Esophagus muscularis mucosa (tissue), 4 donors: ENCODE results near the gene PLD1. TPM values are rescaled to one million over a fixed set of nuclear protein-coding genes. Genes with fewer than 3 reads are reported as not detected.

Experiments used
- DNase-seq: peaks from one replicate; pipeline ENCODE4 v3.0.0-alpha.2; 2017; ENCODE audit errors: extremely low spot score
- H3K27ac ChIP-seq, 4 donors: fragments of 200-600 bp; sonication (generic); replicated peaks in 1 of 4; 1 replicate in 3 of 4; 2 replicates in 1 of 4; pipeline ENCODE4 v1.5.1; 2016 to 2019; ENCODE audit warnings: mild to moderate bottlenecking in 1 of 4
- H3K27me3 ChIP-seq, 4 donors: fragments of 200-600 bp; sonication (generic); one replicate each; pipeline versions ENCODE4 v1.5.1 to v1.6.0; 2016 to 2019
- H3K36me3 ChIP-seq, 4 donors: fragments of 200-600 bp; sonication (generic); one replicate each; pipeline ENCODE4 v1.5.1; 2016 to 2019
- H3K4me1 ChIP-seq, 4 donors: fragments of 200-600 bp; sonication (generic); one replicate each; pipeline ENCODE4 v1.5.1; 2016 to 2019
- H3K4me3 ChIP-seq, 4 donors: fragments of 200-600 bp; sonication (generic); 1 replicate in 2 of 4; 2 replicates in 2 of 4; pipeline ENCODE4 v1.5.1; 2016 to 2019; ENCODE audit warnings: mild to moderate bottlenecking in 4 of 4, moderate library complexity in 1 of 4
- H3K9me3 ChIP-seq, 4 donors: fragments of 200-600 bp; sonication (generic); 1 replicate in 3 of 4; 2 replicates in 1 of 4; pipeline ENCODE4 v1.5.1; 2016 to 2019
- EP300 ChIP-seq: sonication (generic); formaldehyde crosslinking; IDR thresholded peaks from one replicate; pipeline ENCODE4 v1.6.1; 2017; ENCODE audit warnings: antibody characterized with exemption
- POLR2A ChIP-seq: fragments of 450-650 bp; IDR thresholded peaks from one replicate; pipeline ENCODE4 v1.6.1; 2017; ENCODE audit warnings: antibody characterized with exemption, moderate library complexity, mild to moderate bottlenecking, low read depth
- POLR2AphosphoS5 ChIP-seq, 2 donors: sonication (generic); formaldehyde crosslinking; IDR thresholded peaks; one replicate each; pipeline ENCODE4 v1.6.1; 2017; ENCODE audit warnings: antibody characterized with exemption in 2 of 2
- WGBS: methylation state at CpG from one replicate; pipeline ENCODE4 v1.1.5; 2018; 5-methylcytosine and 5-hydroxymethylcytosine counted together
- intact Hi-C: fragments of 100-400 bp; cut with DNase I; formaldehyde crosslinking; loops from one replicate; pipeline ENCODE4 v1.15.1; 2023
- total RNA-seq, 4 donors: library from RNA; depleted of rRNA; stranded (reverse); fragments of >200 nt; gene quantifications; one replicate each; pipeline versions ENCODE4 v1.1.0 to v1.2.1, GENCODE V29; 2016
- TF ChIP-seq, protein P1 (sequence below), 3 experiments: fragments of 200-600 bp in 2 of 3; fragments of 450-650 bp in 1 of 3; sonication (generic) in 2 of 3; IDR thresholded peaks; one replicate each; pipeline ENCODE4 v1.5.1; 2017 to 2019; ENCODE audit warnings: antibody characterized with exemption in 3 of 3, mild to moderate bottlenecking in 2 of 3, moderate library complexity in 1 of 3

The PLD1 gene
- total RNA-seq, 4 donors from 2014 or later = 12.4 to 21.1 (median 18.5) TPM

DNA sequence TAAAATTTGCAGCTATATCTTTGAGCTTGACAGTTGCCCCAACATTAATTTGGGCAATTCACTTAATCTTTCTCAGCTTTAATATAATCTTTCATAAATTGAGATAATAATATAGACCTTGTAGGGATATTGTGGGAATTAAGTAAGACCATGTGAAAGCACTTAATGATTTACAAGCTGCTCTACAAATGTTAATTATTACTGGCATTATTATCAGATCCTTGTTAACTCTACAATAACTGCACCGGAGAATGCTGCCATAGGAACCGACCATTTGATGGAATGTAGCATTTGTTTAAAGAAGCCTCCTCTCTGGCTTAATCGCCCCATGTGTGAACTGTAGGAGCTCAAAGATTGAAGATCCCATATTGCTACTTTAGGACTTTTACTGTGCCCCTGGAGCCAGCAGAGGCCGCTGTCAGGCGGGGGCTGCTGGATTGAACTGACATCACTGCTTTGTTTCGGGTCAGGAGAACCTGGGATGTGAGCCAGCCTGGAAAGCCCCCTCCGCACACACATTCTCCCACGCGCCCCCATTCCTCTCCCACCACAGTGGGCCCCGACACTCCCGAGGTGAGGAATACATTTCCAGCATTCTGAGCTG, 195.9 kb downstream of the PLD1 start:
- TF ChIP-seq, protein P1, sequence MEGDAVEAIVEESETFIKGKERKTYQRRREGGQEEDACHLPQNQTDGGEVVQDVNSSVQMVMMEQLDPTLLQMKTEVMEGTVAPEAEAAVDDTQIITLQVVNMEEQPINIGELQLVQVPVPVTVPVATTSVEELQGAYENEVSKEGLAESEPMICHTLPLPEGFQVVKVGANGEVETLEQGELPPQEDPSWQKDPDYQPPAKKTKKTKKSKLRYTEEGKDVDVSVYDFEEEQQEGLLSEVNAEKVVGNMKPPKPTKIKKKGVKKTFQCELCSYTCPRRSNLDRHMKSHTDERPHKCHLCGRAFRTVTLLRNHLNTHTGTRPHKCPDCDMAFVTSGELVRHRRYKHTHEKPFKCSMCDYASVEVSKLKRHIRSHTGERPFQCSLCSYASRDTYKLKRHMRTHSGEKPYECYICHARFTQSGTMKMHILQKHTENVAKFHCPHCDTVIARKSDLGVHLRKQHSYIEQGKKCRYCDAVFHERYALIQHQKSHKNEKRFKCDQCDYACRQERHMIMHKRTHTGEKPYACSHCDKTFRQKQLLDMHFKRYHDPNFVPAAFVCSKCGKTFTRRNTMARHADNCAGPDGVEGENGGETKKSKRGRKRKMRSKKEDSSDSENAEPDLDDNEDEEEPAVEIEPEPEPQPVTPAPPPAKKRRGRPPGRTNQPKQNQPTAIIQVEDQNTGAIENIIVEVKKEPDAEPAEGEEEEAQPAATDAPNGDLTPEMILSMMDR (IDR thresholded peaks at IDR 0.05) = peak; percentile 37 to 59 (median 40)
- TF ChIP-seq POLR2A = no peak
- TF ChIP-seq POLR2AphosphoS5 (IDR thresholded peaks at IDR 0.05) = no peak
- no peak for TF ChIP-seq EP300
- H3K36me3 ChIP-seq = peaks cover 0 to 53% (median 26%) of the 10 kb centered on the region in 4 donors
- H3K27me3 ChIP-seq = no peaks in the 10 kb centered on the region
- WGBS = 38% methylated on average over 11 of the region's 11 CpGs
- no peaks in the 10 kb centered on the region for H3K4me1 ChIP-seq
- no peak overlapping the region for H3K27ac ChIP-seq
- no peak overlapping the region for H3K4me3 ChIP-seq
- intact Hi-C loops = no loop called here
- H3K9me3 ChIP-seq = no peaks in the 10 kb centered on the region
- no peak for DNase-seq

DNA sequence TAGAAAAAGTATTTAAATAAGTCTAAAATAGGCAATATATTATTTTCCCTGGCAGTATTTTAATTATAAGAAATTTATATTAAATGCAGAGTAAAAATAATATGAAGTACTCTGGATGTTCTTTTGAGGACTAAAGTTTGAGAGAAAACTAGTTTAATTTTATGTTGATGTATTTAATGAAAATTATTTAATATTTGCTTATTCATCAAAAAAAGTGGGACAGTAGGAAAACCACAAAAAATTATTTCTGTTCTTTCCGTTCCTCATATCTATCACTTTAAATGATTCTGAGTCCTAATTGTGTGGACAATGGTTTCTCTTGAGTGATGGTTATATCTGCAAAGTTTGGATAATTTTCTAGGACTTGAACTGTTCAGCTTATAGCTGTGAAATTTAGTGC, 202.8 kb downstream of the PLD1 start:
- no peak for DNase-seq
- WGBS = 86% methylated on average over 1 of the region's 1 CpG
- Histone ChIP-seq H3K36me3 (peaks cover 0 to 56% (median 31%) of the 10 kb centered on the region in 4 donors), H3K4me3 (no peak overlapping the region), H3K4me1 (no peaks in the 10 kb centered on the region), H3K27ac (no peak overlapping the region), H3K27me3 (no peaks in the 10 kb centered on the region), H3K9me3 (no peaks in the 10 kb centered on the region)
- TF ChIP-seq EP300 = no peak
- no peak for TF ChIP-seq POLR2AphosphoS5 (IDR thresholded peaks at IDR 0.05)
- no peak for TF ChIP-seq POLR2A
- intact Hi-C loops = no loop called here

DNA sequence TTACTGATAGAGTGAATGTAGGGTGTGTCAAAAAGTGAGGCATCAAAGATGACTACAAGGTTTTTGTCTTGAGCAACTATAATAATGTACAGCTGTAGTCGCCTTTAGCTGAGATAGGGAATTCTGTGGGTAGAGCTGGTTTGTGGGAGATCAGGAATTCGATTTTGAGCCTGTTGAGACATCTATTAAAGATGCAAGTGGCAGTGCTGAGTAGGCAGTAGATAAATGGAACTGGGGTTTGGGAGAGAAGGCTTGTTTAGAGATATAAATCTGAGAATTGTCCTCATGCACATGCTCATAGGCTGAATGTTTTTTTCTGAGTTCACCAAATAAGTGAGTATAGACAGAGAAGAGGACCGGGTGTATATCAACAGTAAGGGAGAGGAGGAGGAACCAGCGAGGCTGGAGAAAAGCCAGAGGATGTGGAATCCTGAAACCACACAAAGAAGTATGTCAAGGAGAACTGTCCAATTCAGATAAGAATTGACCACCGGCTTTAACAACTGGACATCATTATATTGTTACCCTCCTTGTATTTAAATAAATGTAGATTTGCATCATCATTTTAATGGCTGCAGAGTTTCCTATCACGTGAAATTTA, 204.0 kb downstream of the PLD1 start:
- no peaks in the 10 kb centered on the region for H3K9me3 ChIP-seq
- WGBS = 77% methylated on average over 6 of the region's 6 CpGs
- no peaks in the 10 kb centered on the region for H3K4me1 ChIP-seq
- peaks cover 0 to 55% (median 27%) of the 10 kb centered on the region in 4 donors for H3K36me3 ChIP-seq
- no peak overlapping the region for H3K27ac ChIP-seq
- intact Hi-C loops = no loop called here
- TF ChIP-seq EP300 = no peak
- TF ChIP-seq, protein P1 (IDR thresholded peaks at IDR 0.05) = no peak
- TF ChIP-seq POLR2A = no peak
- no peak overlapping the region for H3K4me3 ChIP-seq
- H3K27me3 ChIP-seq = no peaks in the 10 kb centered on the region
- no peak for DNase-seq

DNA sequence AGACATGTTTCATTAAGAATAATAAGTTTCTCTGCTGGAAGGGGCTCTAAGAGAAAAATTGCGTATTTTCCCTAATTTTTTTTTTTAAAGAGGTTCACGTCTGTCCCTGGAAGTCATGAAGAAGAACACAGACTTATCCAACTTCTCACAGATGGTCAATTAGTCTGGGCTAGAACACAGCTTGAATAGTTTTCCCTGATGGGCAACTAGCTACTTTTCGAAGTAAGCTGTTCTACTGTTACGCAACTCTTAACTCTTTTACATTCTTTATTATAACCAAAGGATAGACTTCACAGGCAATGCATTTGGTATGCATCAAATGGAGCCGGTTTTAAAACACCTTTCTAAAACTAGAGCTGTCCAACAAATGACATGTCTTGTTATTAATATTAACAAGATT, 205.9 kb downstream of the PLD1 start:
- no peak for TF ChIP-seq POLR2AphosphoS5 (IDR thresholded peaks at IDR 0.05)
- TF ChIP-seq POLR2A = no peak
- TF ChIP-seq, protein P1 (IDR thresholded peaks at IDR 0.05) = no peak
- TF ChIP-seq EP300 = no peak
- intact Hi-C loops = no loop called here
- DNase-seq = no peak

DNA sequence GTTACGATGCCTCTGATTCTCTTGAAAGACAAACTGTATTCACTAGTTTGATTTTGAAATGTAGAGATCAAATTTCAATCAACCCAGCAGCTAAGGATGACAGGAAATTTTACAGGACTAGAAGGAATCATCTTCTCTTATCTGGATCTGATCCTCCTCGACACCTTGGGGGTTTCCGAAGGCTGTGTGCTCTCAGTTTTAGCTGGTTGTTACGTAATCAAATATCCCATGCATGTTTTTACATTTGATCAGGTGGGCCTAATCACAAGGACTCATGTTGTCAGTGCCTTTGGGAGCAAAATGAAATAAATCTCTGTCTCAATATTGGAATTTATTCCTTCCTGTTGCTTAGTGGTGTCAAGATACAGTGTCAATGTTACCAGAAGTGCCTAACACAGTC, 208.2 kb downstream of the PLD1 start:
- no peak overlapping the region for H3K27ac ChIP-seq
- intact Hi-C loops = no loop called here
- no peaks in the 10 kb centered on the region for H3K27me3 ChIP-seq
- TF ChIP-seq EP300 (no peak), POLR2AphosphoS5 (IDR thresholded peaks at IDR 0.05) (no peak), POLR2A (no peak)
- TF ChIP-seq, protein P1 (IDR thresholded peaks at IDR 0.05) = no peak
- no peak for DNase-seq
- 92% methylated on average over 4 of the region's 4 CpGs for WGBS
- no peaks in the 10 kb centered on the region for H3K4me1 ChIP-seq
- no peaks in the 10 kb centered on the region for H3K9me3 ChIP-seq
- peaks cover 0 to 53% (median 23%) of the 10 kb centered on the region in 4 donors for H3K36me3 ChIP-seq
- no peak overlapping the region for H3K4me3 ChIP-seq

More for the DNA sequence above, 205.9 kb downstream of the PLD1 start:
- WGBS = 89% methylated on average over 5 of the region's 5 CpGs
- H3K4me1 ChIP-seq = no peaks in the 10 kb centered on the region
- H3K27ac ChIP-seq = no peak overlapping the region
- peaks cover 0 to 53% (median 23%) of the 10 kb centered on the region in 4 donors for H3K36me3 ChIP-seq
- H3K4me3 ChIP-seq = no peak overlapping the region
- no peaks in the 10 kb centered on the region for H3K9me3 ChIP-seq
- H3K27me3 ChIP-seq = no peaks in the 10 kb centered on the region
